HG03280 (cell line): ENCODE measurements around the gene ATAD3B.

Source experiments
- ATAC-seq: cut with Tn5 transposase; IDR thresholded peaks from one replicate; pipeline ENCODE4 v1.9.1; 2021; ENCODE audit warnings: mild to moderate bottlenecking, moderate library complexity; ENCODE audit not compliant: unreplicated experiment

The ATAD3B gene

DNA sequence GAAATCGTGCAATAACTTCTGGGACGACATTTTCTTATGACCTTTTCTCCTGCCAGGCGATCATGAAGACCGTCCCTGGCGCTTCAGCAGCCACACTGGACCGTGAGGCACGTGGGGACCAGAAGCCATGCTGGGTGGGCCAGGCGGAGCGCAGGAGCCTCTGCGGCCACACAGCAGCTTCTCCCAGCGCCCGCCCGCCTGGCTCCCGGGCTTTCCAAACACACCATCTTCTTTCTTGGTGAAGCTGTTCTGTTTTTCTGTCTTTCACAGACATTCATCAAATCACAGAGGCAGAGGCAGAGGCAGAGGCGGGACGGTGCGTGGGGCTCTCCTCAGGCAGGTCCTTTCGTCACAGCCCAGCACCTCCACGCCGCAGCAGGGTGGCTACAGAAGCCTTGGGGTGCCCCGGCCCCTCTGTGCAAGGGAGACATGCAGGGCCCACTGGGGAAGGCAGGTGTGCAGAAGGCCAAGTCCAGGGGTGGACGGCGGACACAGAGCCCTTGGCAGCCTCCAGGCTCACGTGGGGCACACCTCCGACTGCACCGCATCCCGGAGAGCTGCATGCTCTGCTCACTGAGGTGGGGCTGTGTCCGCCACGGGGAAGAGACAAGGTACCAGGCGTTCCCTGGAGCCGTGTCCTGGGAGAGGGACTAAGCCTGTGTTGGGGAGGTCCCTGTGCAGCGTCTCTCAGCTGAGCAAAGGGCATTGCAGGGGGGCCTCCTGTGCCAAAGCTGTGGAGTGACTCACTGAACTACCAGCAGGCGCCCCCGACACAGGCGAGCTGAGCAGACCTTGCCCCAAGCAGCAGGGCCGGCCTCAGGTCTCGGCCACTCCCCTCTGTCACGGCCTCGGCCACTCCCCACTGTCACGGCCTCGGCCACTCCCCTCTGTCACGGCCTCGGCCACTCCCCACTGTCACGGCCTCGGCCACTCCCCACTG lies 71.5 kb downstream of the ATAD3B start:
- ATAC-seq, result no peak

DNA sequence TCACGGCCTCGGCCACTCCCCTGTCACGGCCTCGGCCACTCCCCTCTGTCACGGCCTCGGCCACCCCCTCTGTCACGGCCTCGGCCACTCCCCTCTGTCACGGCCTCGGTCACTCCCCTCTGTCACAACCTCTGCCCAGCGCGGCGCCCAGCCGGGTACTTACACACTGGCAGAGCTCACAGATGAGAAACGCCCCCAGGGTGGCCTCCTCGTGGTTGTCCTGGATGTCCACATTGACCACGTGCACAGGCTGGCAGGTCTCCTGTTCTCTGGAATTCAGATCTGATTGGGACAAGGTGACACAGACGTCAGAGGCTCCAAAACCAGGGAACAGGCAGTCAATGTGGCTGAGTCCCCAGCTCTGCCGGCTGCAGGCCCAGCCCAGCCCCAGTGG lies 72.1 kb downstream of the ATAD3B start:
- ATAC-seq, result no peak

DNA sequence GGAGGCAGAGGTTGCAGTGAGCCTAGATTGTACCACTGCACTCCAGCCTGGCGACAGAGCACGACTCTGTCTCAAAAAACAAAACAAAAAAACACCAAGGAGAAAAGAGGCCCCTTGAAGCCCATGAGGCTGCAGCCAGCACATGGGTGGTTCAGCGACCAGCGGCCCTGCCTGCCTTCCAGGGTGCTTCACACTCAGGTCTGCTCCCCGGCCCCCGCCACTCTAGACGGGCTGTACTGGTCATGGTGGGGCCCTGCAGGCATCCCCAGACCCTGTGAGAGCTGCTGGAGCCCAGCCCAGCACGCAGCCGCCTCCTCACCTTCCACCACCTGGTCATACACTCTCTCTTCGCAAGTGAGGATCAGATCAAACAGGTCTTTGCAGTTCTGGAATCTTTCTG lies 73.0 kb downstream of the ATAD3B start:
- ATAC-seq, result no peak
